Dendritic cell treated with granulocyte-macrophage colony-stimulating factor and Interleukin-4, amounts not matched to agents 40 ng/mL and 50 ng/mL, for 4 days (primary cell): Measurements from ENCODE around the gene ZMYND11.
"Not testable (repeated sequence)": the region's sequence is repeated elsewhere in the genome, so short reads cannot be mapped to it uniquely, and the experiment has no call there.

Experiments used
- H3K27ac Mint-ChIP-seq: one replicate; pipeline ENCODE4 v1.8.0; 2022; ENCODE audit warnings: mild to moderate bottlenecking, mixed read lengths
- H3K27me3 Mint-ChIP-seq: one replicate; pipeline ENCODE4 v1.8.0; 2022; ENCODE audit warnings: mild to moderate bottlenecking, mixed read lengths
- H3K36me3 Mint-ChIP-seq: one replicate; pipeline ENCODE4 v1.8.0; 2022; ENCODE audit warnings: low read depth, mixed read lengths
- H3K4me1 Mint-ChIP-seq: one replicate; pipeline ENCODE4 v1.8.0; 2022; ENCODE audit warnings: low read depth, mixed read lengths
- H3K4me3 Mint-ChIP-seq: one replicate; pipeline ENCODE4 v1.8.0; 2022; ENCODE audit warnings: mild to moderate bottlenecking, moderate library complexity, mixed read lengths
- H3K9me3 Mint-ChIP-seq: one replicate; pipeline ENCODE4 v1.8.0; 2022; ENCODE audit warnings: mixed read lengths
- intact Hi-C: fragments of 100-400 bp; cut with micrococcal nuclease; formaldehyde crosslinking; loops from one replicate; pipeline ENCODE4 v1.15.0; 2022

Gene ZMYND11

DNA sequence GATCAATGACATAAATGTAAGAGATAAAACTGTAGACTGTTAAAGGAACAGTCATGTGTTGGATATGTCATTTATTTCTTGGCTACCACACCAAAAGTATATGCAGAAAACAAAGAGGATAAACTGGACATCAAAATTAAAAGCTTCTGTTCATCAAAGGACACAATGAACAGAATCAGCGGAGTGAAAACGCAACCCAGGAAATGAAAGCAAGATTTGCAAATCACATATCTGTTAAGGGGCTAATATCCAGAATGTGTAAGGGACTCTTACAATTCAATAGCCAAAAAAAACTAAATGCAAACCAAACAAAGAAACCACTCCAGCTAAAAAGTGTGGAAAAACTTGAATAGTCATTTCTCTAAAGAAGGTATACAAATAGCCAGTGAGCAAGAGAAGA lies 164.3 kb downstream of the ZMYND11 start:
- Mint-ChIP-seq H3K27ac (no peak overlapping the region), H3K36me3 (no peaks in the 10 kb centered on the region), H3K4me3 (no peak overlapping the region), H3K4me1 (no peaks in the 10 kb centered on the region), H3K27me3 (peaks cover 2% of the 10 kb centered on the region), H3K9me3 (no peaks in the 10 kb centered on the region)
- intact Hi-C loops = no loop called here

DNA sequence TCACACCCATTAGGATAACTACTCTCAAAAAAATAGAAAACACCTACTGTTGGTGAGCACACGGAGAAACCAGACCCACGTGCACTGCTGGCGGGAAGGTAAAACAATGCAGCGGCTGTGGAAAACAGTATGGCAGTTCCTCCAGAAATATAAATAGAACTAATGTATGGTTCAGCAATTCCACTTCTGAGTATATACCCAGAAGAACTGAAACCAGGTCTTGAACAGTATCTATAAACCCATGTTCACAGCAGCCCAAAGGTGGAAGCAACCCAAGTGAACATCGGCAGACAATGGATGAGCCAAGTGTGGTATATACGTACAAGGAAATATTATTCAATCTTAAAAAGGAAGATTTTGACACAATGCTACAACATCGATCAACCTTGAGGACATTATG lies 164.7 kb downstream of the ZMYND11 start:
- Mint-ChIP-seq H3K36me3 (no peaks in the 10 kb centered on the region), H3K4me1 (no peaks in the 10 kb centered on the region), H3K9me3 (no peaks in the 10 kb centered on the region), H3K4me3 (no peak overlapping the region), H3K27ac (no peak overlapping the region), H3K27me3 (peaks cover 2% of the 10 kb centered on the region)
- intact Hi-C loops = no loop called here

DNA sequence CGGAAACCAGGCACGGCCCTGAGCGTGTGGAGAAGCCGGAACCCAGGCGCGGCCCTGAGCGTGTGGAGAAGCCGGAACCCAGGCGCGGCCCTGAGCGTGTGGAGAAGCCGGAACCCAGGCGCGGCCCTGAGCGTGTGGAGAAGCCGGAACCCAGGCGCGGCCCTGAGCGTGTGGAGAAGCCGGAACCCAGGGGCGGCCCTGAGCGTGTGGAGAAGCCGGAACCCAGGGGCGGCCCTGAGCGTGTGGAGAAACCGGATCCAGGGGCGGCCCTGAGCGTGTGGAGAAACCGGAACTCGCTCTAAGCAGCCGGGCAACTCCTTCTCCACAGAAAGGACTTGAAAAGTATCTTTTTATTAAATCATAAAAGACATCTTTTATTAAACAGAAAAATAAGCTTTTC lies 165.3 kb downstream of the ZMYND11 start:
- intact Hi-C loops, H3K27me3 Mint-ChIP-seq, H3K9me3 Mint-ChIP-seq, H3K27ac Mint-ChIP-seq, H3K4me3 Mint-ChIP-seq, H3K4me1 Mint-ChIP-seq, H3K36me3 Mint-ChIP-seq: not testable (repeated sequence)

- Mint-ChIP-seq H3K4me1 (no peaks in the 10 kb centered on the region), H3K36me3 (no peaks in the 10 kb centered on the region), H3K4me3 (no peak overlapping the region), H3K9me3 (no peaks in the 10 kb centered on the region), H3K27ac (no peak overlapping the region), H3K27me3 (peaks cover 2% of the 10 kb centered on the region)
- intact Hi-C loops = no loop called here
These were observed 166.3 kb downstream of the ZMYND11 start for GRCh38 chr10:301536-301935.
